CD4-positive, alpha-beta T cell (primary cell): ENCODE data around the gene ORC4. TPM values are rescaled to one million over a fixed set of nuclear protein-coding genes. Genes with fewer than 3 reads are reported as not detected.

Source experiments
- ATAC-seq: fragments of 200-7000 bp; cut with Tn5 transposase; one replicate; pipeline ENCODE4 v1.10.0; 2022; ENCODE audit warnings: mild to moderate bottlenecking; ENCODE audit not compliant: poor library complexity
- CTCF ChIA-PET: fragments of 350-600 bp; sonication (Branson Sonifier 250); formaldehyde crosslinking; loops from one replicate; lab custom pipeline; 2021; ENCODE audit warnings: antibody characterized with exemption, inconsistent platforms; lab: Charles Lee
- POLR2A ChIA-PET: fragments of 350-600 bp; sonication (Branson Sonifier 250); formaldehyde crosslinking; loops from one replicate; lab custom pipeline; 2021; ENCODE audit warnings: antibody characterized with exemption, inconsistent platforms; lab: Charles Lee
- DNase-seq, 14 experiments: peaks; one replicate each; pipeline ENCODE4 v3.0.0-alpha.2; 2013 to 2020; ENCODE audit warnings: mixed read lengths in 2 of 14
- H3K27ac ChIP-seq, 2 donors: one replicate each; pipeline versions ENCODE4 v1.5.1 to v1.7.0; 2013; ENCODE audit warnings: low read length in 2 of 2, low read depth in 1 of 2, mild to moderate bottlenecking in 1 of 2
- H3K27me3 ChIP-seq, 2 experiments: 1 replicate in 1 of 2; 2 replicates in 1 of 2; pipeline versions ENCODE4 v1.6.1 to v1.7.0; 2013; ENCODE audit warnings: low read length in 2 of 2, control low read depth in 1 of 2, mild to moderate bottlenecking in 1 of 2, moderate library complexity in 1 of 2; ENCODE audit not compliant: insufficient read depth in 2 of 2, control insufficient read depth in 1 of 2
- H3K36me3 ChIP-seq: one replicate; pipeline ENCODE4 v1.6.1; 2013; ENCODE audit warnings: low read length, control low read depth; ENCODE audit not compliant: insufficient read depth
- H3K4me1 ChIP-seq: one replicate; pipeline ENCODE4 v1.6.1; 2013; ENCODE audit warnings: low read length, control low read depth; ENCODE audit not compliant: insufficient read depth
- H3K4me3 ChIP-seq: one replicate; pipeline ENCODE4 v1.5.1; 2013; ENCODE audit warnings: mild to moderate bottlenecking, low read length, moderate library complexity
- H3K9me3 ChIP-seq, 2 experiments: 1 replicate in 1 of 2; 2 replicates in 1 of 2; pipeline versions ENCODE4 v1.6.1 to v1.7.0; 2013; ENCODE audit warnings: low read length in 2 of 2, mild to moderate bottlenecking in 2 of 2, control low read depth in 1 of 2, moderate library complexity in 1 of 2; ENCODE audit not compliant: control insufficient read depth in 1 of 2, insufficient read depth in 1 of 2
- H3K27ac Mint-ChIP-seq: one replicate; pipeline ENCODE4 v1.8.0; 2020; ENCODE audit warnings: mixed read lengths
- H3K27me3 Mint-ChIP-seq: one replicate; pipeline ENCODE4 v1.8.0; 2021; ENCODE audit warnings: mixed read lengths
- H3K36me3 Mint-ChIP-seq: one replicate; pipeline ENCODE4 v1.8.0; 2021; ENCODE audit warnings: low read depth, mixed read lengths
- H3K4me1 Mint-ChIP-seq: one replicate; pipeline ENCODE4 v1.8.0; 2021; ENCODE audit warnings: low read depth, mixed read lengths
- H3K4me3 Mint-ChIP-seq: one replicate; pipeline ENCODE4 v1.8.0; 2020; ENCODE audit warnings: mild to moderate bottlenecking, mixed read lengths
- H3K9me3 Mint-ChIP-seq: one replicate; pipeline ENCODE4 v1.8.0; 2020; ENCODE audit warnings: mixed read lengths
- intact Hi-C, 2 experiments: fragments of 100-400 bp; cut with DNase I in 1 of 2; cut with micrococcal nuclease in 1 of 2; formaldehyde crosslinking; loops; one replicate each; pipeline versions ENCODE4 v1.15.1 to v1.9.0; 2023 to 2025; cut with DNase I, micrococcal nuclease
- total RNA-seq, 174 experiments: library from RNA in 2 of 174; stranded (reverse) in 2 of 174; gene quantifications; one replicate each; pipeline ENCODE4 v1.2.3 and lab custom pipeline; 2021 to 2026
- TF ChIP-seq, protein P1 (sequence below): fragments of 200-600 bp; IDR thresholded peaks from one replicate; pipeline ENCODE4 v1.8.0; 2022; ENCODE audit warnings: antibody characterized with exemption, mild to moderate bottlenecking

The ORC4 gene
- total RNA-seq, 2 experiments from 2014 or later = 29.4 to 33.9 TPM

DNA sequence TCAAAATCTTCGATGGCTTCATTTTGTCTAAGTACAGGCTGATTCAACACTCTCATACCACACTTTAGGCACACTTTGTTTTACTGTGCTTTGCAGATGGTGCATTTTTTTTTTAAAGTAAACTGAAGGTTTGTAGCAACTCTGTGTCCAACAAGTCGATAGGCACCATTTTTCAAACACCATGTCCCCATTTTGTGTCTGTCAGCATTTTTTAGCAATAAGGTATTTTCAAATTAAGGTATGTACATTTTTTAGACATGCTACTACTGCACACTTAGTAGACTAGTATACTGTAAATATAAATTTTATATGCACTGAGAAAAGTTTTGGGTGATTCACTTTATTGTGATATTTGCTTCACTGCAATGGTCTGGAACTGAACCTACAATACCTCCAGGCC, 44.4 kb downstream of the ORC4 start:
- peaks cover 24% of the 10 kb centered on the region for H3K36me3 ChIP-seq
- ChIA-PET POLR2A (no interaction called here), CTCF (no interaction called here)
- no peak overlapping the region for H3K4me3 ChIP-seq
- intact Hi-C loops = no loop called here
- DNase-seq = no peak
- no peaks in the 10 kb centered on the region for H3K4me1 ChIP-seq
- Mint-ChIP-seq H3K4me1 (peaks cover 44% of the 10 kb centered on the region), H3K27ac (no peak overlapping the region), H3K9me3 (no peaks in the 10 kb centered on the region), H3K27me3 (no peaks in the 10 kb centered on the region), H3K36me3 (peaks cover 58% of the 10 kb centered on the region), H3K4me3 (no peak overlapping the region)
- H3K9me3 ChIP-seq = no peaks in the 10 kb centered on the region
- TF ChIP-seq, protein P1, sequence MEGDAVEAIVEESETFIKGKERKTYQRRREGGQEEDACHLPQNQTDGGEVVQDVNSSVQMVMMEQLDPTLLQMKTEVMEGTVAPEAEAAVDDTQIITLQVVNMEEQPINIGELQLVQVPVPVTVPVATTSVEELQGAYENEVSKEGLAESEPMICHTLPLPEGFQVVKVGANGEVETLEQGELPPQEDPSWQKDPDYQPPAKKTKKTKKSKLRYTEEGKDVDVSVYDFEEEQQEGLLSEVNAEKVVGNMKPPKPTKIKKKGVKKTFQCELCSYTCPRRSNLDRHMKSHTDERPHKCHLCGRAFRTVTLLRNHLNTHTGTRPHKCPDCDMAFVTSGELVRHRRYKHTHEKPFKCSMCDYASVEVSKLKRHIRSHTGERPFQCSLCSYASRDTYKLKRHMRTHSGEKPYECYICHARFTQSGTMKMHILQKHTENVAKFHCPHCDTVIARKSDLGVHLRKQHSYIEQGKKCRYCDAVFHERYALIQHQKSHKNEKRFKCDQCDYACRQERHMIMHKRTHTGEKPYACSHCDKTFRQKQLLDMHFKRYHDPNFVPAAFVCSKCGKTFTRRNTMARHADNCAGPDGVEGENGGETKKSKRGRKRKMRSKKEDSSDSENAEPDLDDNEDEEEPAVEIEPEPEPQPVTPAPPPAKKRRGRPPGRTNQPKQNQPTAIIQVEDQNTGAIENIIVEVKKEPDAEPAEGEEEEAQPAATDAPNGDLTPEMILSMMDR = no peak
- no peak overlapping the region for H3K27ac ChIP-seq
- no peak for ATAC-seq
- H3K27me3 ChIP-seq = no peaks in the 10 kb centered on the region

DNA sequence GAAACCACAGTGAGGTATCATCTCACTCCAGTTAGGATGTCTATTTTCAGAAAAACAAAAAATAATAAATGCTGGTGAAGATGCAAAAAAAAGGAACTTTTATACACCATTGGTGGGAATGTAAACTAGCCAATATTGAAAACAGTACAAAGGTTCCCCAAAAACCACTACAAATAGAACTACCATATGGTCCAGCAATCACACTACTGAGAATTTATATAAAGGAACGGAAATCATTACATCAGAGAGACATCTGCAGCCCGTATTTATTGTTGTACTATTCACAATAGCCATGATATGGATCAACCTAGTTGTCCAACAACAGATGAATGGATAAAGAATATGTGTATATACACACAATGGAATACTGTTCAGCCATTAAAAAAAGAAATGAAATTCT, 52.0 kb downstream of the ORC4 start:
- Histone ChIP-seq H3K27ac (no peak overlapping the region), H3K36me3 (peaks cover 31% of the 10 kb centered on the region), H3K27me3 (no peaks in the 10 kb centered on the region), H3K4me3 (no peak overlapping the region), H3K4me1 (no peaks in the 10 kb centered on the region), H3K9me3 (no peaks in the 10 kb centered on the region)
- H3K36me3 Mint-ChIP-seq = peaks cover 91% of the 10 kb centered on the region
- no peak for DNase-seq
- ChIA-PET CTCF (no interaction called here), POLR2A (no interaction called here)
- H3K27ac Mint-ChIP-seq = no peak overlapping the region
- peaks cover 26% of the 10 kb centered on the region for H3K4me1 Mint-ChIP-seq
- intact Hi-C loops = no loop called here
- no peak overlapping the region for H3K4me3 Mint-ChIP-seq
- H3K9me3 Mint-ChIP-seq = peaks cover 23% of the 10 kb centered on the region
- no peak for ATAC-seq
- TF ChIP-seq, protein P1 = no peak
- H3K27me3 Mint-ChIP-seq = no peaks in the 10 kb centered on the region

DNA sequence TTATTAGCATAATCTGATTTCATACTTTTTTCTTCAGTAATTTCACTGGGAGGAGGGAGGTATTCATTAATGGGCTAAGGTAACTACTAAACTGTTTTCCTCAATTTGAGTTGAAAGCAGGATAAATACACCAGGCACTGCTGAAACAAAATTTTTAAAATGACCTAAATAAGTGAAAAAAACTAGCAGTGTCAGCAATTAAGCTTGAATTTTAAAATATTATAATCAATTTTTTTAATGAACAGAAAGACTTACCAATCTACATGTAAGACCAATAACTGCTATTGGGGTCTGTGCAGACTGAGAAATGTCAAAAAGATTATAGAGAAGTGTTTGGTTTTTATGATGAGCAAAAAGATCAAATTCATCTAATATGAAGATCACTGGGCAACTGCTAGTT, 68.4 kb downstream of the ORC4 start:
- DNase-seq (no peak), ATAC-seq (no peak)
- TF ChIP-seq, protein P1 = no peak
- intact Hi-C loops = no loop called here
- CTCF ChIA-PET = no interaction called here
- no peaks in the 10 kb centered on the region for H3K27me3 Mint-ChIP-seq
- no peaks in the 10 kb centered on the region for H3K4me1 ChIP-seq
- POLR2A ChIA-PET = no interaction called here
- no peaks in the 10 kb centered on the region for H3K4me1 Mint-ChIP-seq
- no peak overlapping the region for H3K27ac ChIP-seq
- H3K27ac Mint-ChIP-seq = no peak overlapping the region
- H3K27me3 ChIP-seq = no peaks in the 10 kb centered on the region
- H3K4me3 Mint-ChIP-seq = no peak overlapping the region
- no peaks in the 10 kb centered on the region for H3K9me3 Mint-ChIP-seq
- no peak overlapping the region for H3K4me3 ChIP-seq
- peaks cover 33% of the 10 kb centered on the region for H3K36me3 ChIP-seq
- no peaks in the 10 kb centered on the region for H3K9me3 ChIP-seq
- H3K36me3 Mint-ChIP-seq = peaks cover 61% of the 10 kb centered on the region
